Right atrium auricular region (tissue), 2 donors: ENCODE results near the gene USP47. TPM values are rescaled to one million over a fixed set of nuclear protein-coding genes. Genes with fewer than 3 reads are reported as not detected.
A peak's percentile ranks its signal among the peaks of the same experiment; 100 is the strongest.

Experiments
- DNase-seq: peaks from one replicate; pipeline ENCODE4 v3.0.0-alpha.2; 2019; ENCODE audit warnings: low spot score
- H3K27ac ChIP-seq, 2 donors: fragments of 200-600 bp; sonication (generic); 1 replicate in 1 of 2; 2 replicates in 1 of 2; pipeline ENCODE4 v1.5.1; 2016 to 2019
- H3K27me3 ChIP-seq, 2 donors: fragments of 200-600 bp; sonication (generic); one replicate each; pipeline versions ENCODE4 v1.5.1 to v1.6.0; 2017 to 2019
- H3K36me3 ChIP-seq: fragments of 200-600 bp; sonication (generic); one replicate; pipeline ENCODE4 v1.5.1; 2016
- H3K4me1 ChIP-seq, 2 donors: fragments of 200-600 bp; sonication (generic); one replicate each; pipeline versions ENCODE4 v1.5.1 to v1.6.0; 2017 to 2019
- H3K4me3 ChIP-seq, 2 donors: fragments of 200-600 bp; sonication (generic); 1 replicate in 1 of 2; 2 replicates in 1 of 2; pipeline ENCODE4 v1.5.1; 2017 to 2019; ENCODE audit warnings: mild to moderate bottlenecking in 1 of 2, moderate library complexity in 1 of 2
- H3K9me3 ChIP-seq, 2 donors: fragments of 200-600 bp; sonication (generic); one replicate each; pipeline ENCODE4 v1.5.1; 2019
- total RNA-seq, 2 donors: library from RNA; depleted of rRNA; stranded (reverse); fragments of >200 nt; gene quantifications; one replicate each; pipeline ENCODE4 v1.1.0, GENCODE V29; 2016
- TF ChIP-seq, protein P1 (sequence below), 2 donors: fragments of 200-600 bp; sonication (generic); IDR thresholded peaks; one replicate each; pipeline ENCODE4 v1.5.1; 2019; ENCODE audit warnings: antibody characterized with exemption in 2 of 2

USP47 gene
- total RNA-seq, 2 donors from 2014 or later = 58.7 to 61.3 TPM

DNA sequence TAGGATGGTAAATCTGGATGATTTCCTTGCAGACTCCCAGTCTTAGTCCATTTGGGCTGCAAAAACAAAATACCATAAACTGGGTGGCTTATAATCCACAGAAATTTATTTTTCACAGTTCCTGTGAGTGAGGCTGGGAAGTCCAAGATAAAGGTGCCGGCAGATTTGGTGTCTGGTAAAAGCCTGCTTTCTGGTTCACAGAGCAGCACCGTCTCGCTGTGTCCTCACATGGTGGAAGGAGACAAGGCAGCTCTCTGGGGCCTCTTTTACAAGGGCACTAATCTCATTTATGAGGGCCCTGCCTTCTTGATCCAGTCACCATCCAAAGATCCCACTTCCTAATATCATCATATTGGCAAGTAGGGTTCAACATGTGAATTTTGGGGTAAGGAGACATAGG, 8.9 kb downstream of the USP47 start:
- TF ChIP-seq, protein P1, sequence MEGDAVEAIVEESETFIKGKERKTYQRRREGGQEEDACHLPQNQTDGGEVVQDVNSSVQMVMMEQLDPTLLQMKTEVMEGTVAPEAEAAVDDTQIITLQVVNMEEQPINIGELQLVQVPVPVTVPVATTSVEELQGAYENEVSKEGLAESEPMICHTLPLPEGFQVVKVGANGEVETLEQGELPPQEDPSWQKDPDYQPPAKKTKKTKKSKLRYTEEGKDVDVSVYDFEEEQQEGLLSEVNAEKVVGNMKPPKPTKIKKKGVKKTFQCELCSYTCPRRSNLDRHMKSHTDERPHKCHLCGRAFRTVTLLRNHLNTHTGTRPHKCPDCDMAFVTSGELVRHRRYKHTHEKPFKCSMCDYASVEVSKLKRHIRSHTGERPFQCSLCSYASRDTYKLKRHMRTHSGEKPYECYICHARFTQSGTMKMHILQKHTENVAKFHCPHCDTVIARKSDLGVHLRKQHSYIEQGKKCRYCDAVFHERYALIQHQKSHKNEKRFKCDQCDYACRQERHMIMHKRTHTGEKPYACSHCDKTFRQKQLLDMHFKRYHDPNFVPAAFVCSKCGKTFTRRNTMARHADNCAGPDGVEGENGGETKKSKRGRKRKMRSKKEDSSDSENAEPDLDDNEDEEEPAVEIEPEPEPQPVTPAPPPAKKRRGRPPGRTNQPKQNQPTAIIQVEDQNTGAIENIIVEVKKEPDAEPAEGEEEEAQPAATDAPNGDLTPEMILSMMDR (IDR thresholded peaks at IDR 0.05) = no peak
- Histone ChIP-seq H3K4me3 (no peak overlapping the region), H3K9me3 (no peaks in the 10 kb centered on the region), H3K27me3 (no peaks in the 10 kb centered on the region), H3K4me1 (peaks cover 0 to 78% of the 10 kb centered on the region in 2 donors), H3K36me3 (no peaks in the 10 kb centered on the region), H3K27ac (peak overlapping the region; percentile 37 to 46)
- DNase-seq = no peak

DNA sequence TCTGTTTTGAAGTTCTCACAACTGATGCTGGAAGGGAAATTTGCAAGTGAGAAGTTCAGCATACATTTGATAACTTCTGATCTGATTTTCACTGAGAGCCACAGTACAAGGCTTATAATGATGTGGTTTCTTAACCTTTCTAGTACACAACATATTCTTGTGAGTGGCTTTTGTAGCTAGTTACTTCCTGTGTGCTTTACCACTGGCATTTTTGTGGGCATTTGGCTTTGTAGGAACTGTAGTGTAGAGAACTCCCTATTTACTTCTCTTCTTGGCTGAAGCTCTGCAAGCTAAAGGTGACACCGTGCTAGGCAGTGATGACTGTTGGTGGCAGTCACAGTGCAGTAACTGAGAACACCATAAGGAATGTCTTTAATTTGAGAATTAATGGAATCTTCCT, 14.9 kb downstream of the USP47 start:
- H3K27ac ChIP-seq = peak overlapping the region in 1 of 2 donors; percentile 20
- no peaks in the 10 kb centered on the region for H3K36me3 ChIP-seq
- no peak overlapping the region for H3K4me3 ChIP-seq
- H3K4me1 ChIP-seq = peaks cover 0 to 72% of the 10 kb centered on the region in 2 donors
- TF ChIP-seq, protein P1 (IDR thresholded peaks at IDR 0.05) = no peak
- DNase-seq = no peak
- no peaks in the 10 kb centered on the region for H3K27me3 ChIP-seq
- H3K9me3 ChIP-seq = no peaks in the 10 kb centered on the region

DNA sequence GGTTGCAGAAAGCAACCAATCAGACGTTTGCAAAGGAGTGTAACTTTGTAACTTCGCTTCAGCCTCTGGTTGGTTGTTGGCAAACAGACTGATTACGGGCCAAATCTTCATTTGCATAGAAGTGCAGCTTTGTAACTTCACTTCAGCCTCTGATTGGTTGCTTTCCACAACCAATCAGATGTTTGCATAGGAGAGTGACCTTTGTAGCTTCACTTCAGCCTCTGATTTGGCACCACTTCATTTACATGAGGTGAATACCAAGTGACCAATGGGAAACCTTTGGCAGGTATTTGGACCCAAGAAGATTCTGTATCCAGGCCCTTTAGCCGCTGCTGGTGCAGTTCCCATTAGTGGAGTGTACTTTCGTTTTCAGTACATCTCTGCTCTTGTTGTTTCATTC, 16.0 kb downstream of the USP47 start:
- TF ChIP-seq, protein P1 (IDR thresholded peaks at IDR 0.05) = no peak
- H3K27ac ChIP-seq = no peak overlapping the region
- H3K36me3 ChIP-seq = no peaks in the 10 kb centered on the region
- H3K9me3 ChIP-seq = no peaks in the 10 kb centered on the region
- H3K27me3 ChIP-seq = no peaks in the 10 kb centered on the region
- peaks cover 0 to 62% of the 10 kb centered on the region in 2 donors for H3K4me1 ChIP-seq
- no peak overlapping the region for H3K4me3 ChIP-seq
- no peak for DNase-seq

DNA sequence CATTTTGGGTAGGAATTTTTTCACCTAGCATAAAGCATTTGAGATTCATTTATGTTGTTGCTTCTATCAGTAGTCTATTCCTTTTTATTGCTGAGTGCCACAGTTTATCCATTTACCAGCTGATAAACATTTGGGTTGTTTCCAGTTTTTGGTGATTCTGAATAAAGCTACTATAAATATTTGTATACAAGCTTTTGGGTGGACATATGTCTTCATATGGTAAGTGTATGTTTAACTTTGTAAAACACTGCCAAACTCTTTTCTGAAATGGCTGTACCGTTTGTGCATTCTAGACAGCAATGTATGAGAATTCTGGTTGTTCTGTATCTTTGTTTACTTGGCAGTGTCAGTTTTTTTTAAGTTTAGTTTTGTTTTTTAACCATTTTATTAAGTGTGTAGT, 16.9 kb downstream of the USP47 start:
- H3K9me3 ChIP-seq = no peaks in the 10 kb centered on the region
- TF ChIP-seq, protein P1 (IDR thresholded peaks at IDR 0.05) = no peak
- H3K4me3 ChIP-seq = no peak overlapping the region
- no peak for DNase-seq
- H3K27ac ChIP-seq = no peak overlapping the region
- H3K36me3 ChIP-seq = no peaks in the 10 kb centered on the region
- H3K4me1 ChIP-seq = peaks cover 0 to 53% of the 10 kb centered on the region in 2 donors
- H3K27me3 ChIP-seq = no peaks in the 10 kb centered on the region

DNA sequence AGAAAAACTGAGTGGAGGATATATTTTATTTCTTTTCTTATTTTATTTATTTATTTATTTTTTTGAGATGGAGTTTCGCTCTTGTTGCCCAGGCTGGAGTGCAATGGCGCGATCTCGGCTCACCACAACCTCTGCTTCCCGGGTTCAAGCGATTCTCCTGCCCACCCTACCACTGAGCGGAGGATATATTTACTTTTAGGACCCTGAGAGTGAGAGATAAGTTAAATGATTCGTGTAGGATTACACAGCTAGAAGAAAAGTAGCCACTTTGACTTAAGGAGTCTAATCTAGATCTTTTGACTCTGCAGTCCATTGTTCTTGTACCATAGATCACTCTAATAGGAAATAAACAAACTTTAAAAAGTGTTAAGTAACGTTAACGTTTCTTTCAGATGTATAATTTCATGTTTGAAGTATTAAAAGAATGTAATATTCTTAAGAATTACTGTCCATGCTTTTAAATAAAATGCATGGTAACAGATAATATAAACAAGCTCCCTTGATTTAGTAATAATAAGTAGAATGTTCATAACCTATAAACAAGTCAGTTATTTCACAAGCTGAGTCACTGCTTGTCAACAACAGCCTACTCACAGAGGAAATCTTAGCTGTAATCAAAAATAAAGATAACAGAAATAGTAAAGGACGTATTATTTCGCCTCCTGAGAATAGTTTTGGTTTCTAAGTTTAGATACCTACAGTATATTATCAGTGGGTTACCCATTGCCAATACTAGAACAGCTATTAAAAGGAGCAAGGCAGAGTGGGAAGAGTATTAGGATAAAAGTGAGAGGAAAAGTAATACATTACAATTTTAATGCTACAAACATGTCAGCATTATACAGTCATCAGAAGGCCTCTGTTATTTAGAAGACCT, 18.6 kb downstream of the USP47 start:
- DNase-seq = no peak
- Histone ChIP-seq H3K27ac (no peak overlapping the region), H3K9me3 (no peaks in the 10 kb centered on the region), H3K36me3 (no peaks in the 10 kb centered on the region), H3K4me1 (peaks cover 0 to 51% of the 10 kb centered on the region in 2 donors), H3K27me3 (no peaks in the 10 kb centered on the region), H3K4me3 (no peak overlapping the region)
- TF ChIP-seq, protein P1 (IDR thresholded peaks at IDR 0.05) = no peak
